KMS-11 (cell line): ENCODE measurements around the gene OR4D1.
"Not testable (repeated sequence)": the region's sequence is repeated elsewhere in the genome, so short reads cannot be mapped to it uniquely, and the experiment has no call there.

Source experiments
- H2AFZ ChIP-seq: fragments of 200-600 bp; sonication (generic); 2 replicates; pipeline ENCODE4 v1.6.1; 2016; ENCODE audit warnings: antibody characterized with exemption, mixed run types, low read depth
- H3K27ac ChIP-seq: fragments of 200-600 bp; sonication (generic); 2 replicates; pipeline ENCODE4 v1.6.1; 2016; ENCODE audit warnings: mild to moderate bottlenecking, mixed run types
- H3K27me3 ChIP-seq: fragments of 200-600 bp; sonication (generic); 2 replicates; pipeline ENCODE4 v1.6.1; 2017; ENCODE audit warnings: mild to moderate bottlenecking, low read depth, mixed run types, moderate library complexity; ENCODE audit not compliant: insufficient read depth
- H3K36me3 ChIP-seq: fragments of 200-600 bp; sonication (generic); 2 replicates; pipeline ENCODE4 v1.6.1; 2017; ENCODE audit warnings: mild to moderate bottlenecking, mixed run types; ENCODE audit not compliant: insufficient read depth
- H3K4me1 ChIP-seq: fragments of 200-600 bp; sonication (generic); 2 replicates; pipeline ENCODE4 v1.6.1; 2016; ENCODE audit warnings: mild to moderate bottlenecking, low read depth, mixed run types; ENCODE audit not compliant: poor library complexity, severe bottlenecking
- H3K4me2 ChIP-seq: fragments of 200-600 bp; sonication (generic); 2 replicates; pipeline ENCODE4 v1.7.0; 2016; ENCODE audit warnings: mild to moderate bottlenecking, mixed run types
- H3K4me3 ChIP-seq: fragments of 200-600 bp; sonication (generic); IDR thresholded peaks from 2 replicates; pipeline ENCODE4 v1.6.1; 2017; ENCODE audit warnings: low read depth, low read length, mixed read lengths; ENCODE audit not compliant: insufficient read depth
- H3K79me2 ChIP-seq: fragments of 200-600 bp; sonication (generic); 2 replicates; pipeline ENCODE4 v1.6.1; 2016; ENCODE audit warnings: low read depth, mixed run types; ENCODE audit not compliant: insufficient read depth
- H3K9ac ChIP-seq: fragments of 200-600 bp; sonication (generic); 2 replicates; pipeline ENCODE4 v1.6.1; 2016; ENCODE audit warnings: mild to moderate bottlenecking, mixed run types
- H4K20me1 ChIP-seq: fragments of 200-600 bp; sonication (generic); 2 replicates; pipeline ENCODE4 v1.6.1; 2016; ENCODE audit warnings: mild to moderate bottlenecking, mixed run types; ENCODE audit not compliant: insufficient read depth
- TF ChIP-seq, protein P1 (sequence below): fragments of 200-600 bp; sonication (generic); conservative IDR thresholded peaks from 2 replicates; pipeline ENCODE4 v1.6.1; 2017; ENCODE audit warnings: low read depth, mild to moderate bottlenecking, antibody characterized with exemption, low read length, moderate library complexity, mixed read lengths

OR4D1 gene

DNA sequence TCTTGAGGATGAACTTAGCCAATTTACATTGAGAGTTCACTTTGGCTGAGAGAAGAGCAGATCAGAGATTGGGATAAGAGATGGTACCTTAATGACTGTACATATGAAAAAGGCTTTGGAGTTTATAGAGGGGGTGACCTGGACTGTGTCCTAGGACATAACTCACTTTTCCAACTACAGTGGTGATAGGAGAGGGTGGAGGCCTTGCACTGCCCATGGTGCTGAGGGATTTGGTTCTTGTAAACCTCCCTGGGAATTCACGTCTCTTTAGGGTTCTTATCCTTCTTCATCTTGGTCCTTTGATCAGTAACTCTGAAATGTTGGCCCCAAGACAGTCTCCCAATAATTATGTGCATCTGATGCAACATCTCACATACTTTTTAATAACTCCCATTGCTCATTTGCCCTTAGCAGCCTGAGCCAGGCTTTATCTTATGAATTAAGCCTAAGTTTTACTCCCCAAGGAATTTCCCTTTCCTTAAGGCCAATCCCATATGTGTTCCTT lies at the start of gene OR4D1:
Gene OR4D1, plus strand, starts transcription at position 455 of the 505 bp plus-strand sequence. CDS start 6,770 bp downstream, outside the sequence.
- Histone ChIP-seq H3K27ac (no peak within 1 kb of the TSS), H3K4me1 (no peaks in the 10 kb centered on the region), H3K27me3 (no peaks in the 10 kb centered on the region), H3K4me3 (no peak within 1 kb of the TSS), H3K36me3 (no peaks in the 10 kb centered on the region), H2AFZ (no peak within 1 kb of the TSS), H3K79me2 (no peaks in the 10 kb centered on the region), H4K20me1 (no peaks in the 10 kb centered on the region), H3K9ac (no peak within 1 kb of the TSS), H3K4me2 (no peak within 1 kb of the TSS)
- TF ChIP-seq, protein P1, sequence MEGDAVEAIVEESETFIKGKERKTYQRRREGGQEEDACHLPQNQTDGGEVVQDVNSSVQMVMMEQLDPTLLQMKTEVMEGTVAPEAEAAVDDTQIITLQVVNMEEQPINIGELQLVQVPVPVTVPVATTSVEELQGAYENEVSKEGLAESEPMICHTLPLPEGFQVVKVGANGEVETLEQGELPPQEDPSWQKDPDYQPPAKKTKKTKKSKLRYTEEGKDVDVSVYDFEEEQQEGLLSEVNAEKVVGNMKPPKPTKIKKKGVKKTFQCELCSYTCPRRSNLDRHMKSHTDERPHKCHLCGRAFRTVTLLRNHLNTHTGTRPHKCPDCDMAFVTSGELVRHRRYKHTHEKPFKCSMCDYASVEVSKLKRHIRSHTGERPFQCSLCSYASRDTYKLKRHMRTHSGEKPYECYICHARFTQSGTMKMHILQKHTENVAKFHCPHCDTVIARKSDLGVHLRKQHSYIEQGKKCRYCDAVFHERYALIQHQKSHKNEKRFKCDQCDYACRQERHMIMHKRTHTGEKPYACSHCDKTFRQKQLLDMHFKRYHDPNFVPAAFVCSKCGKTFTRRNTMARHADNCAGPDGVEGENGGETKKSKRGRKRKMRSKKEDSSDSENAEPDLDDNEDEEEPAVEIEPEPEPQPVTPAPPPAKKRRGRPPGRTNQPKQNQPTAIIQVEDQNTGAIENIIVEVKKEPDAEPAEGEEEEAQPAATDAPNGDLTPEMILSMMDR, result no peak

DNA sequence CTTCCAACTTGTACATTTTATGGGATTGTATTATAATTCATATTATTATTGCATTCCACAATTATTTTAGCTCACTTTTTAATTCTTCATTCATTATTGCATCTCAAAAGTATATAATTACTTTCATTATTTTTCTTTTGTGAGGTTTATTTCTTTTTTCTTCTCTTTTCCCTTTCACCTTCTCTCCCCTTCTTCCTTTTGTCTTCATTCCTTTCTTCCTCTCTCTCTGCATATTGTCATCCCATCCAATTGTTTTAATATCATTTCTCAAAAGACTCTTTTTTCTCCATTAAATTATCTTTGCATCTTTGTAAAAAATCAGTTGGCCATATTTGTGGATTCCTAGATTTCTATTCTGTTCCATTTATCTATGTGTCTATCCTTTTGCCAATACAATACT lies 47.7 kb upstream of the OR4D1 start:
- H3K27me3 ChIP-seq, result no peaks in the 10 kb centered on the region
- H3K79me2 ChIP-seq, result no peaks in the 10 kb centered on the region
- H3K4me3 ChIP-seq, result no peak overlapping the region

GRCh38 chr17:58101898-58102297 lies 46.3 kb upstream of the OR4D1 start:
- not testable (repeated sequence) for H3K79me2 ChIP-seq, H3K9ac ChIP-seq, H4K20me1 ChIP-seq, H3K36me3 ChIP-seq, H3K4me3 ChIP-seq, H3K4me1 ChIP-seq, H3K27me3 ChIP-seq, H3K27ac ChIP-seq, H2AFZ ChIP-seq, H3K4me2 ChIP-seq

More for the DNA sequence above, 47.7 kb upstream of the OR4D1 start:
- H4K20me1 ChIP-seq, result no peaks in the 10 kb centered on the region
- no peak overlapping the region for H3K4me2 ChIP-seq
- H3K27ac ChIP-seq, result no peak overlapping the region
- H3K9ac ChIP-seq, result no peak overlapping the region
- H3K4me1 ChIP-seq, result no peaks in the 10 kb centered on the region
- TF ChIP-seq, protein P1, result no peak
- no peak overlapping the region for H2AFZ ChIP-seq
- no peaks in the 10 kb centered on the region for H3K36me3 ChIP-seq

DNA sequence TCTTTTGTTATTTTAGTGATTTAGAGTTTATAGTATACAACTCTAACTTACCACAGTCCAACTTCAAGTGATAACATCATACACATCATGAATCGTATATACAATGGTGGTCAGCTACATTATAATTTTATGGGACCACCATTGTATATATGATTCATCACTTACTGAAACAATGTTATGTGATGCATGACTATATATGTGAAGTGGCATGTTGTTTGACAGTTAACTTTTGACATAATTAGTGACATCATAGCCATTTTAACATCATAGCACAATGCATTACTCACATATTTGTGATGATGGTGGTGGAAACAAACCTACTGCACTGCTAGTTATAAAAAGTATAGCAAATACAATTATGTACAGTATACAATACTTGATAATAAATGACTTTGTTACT lies 43.1 kb upstream of the OR4D1 start:
- Histone ChIP-seq H3K36me3 (no peaks in the 10 kb centered on the region), H3K79me2 (no peaks in the 10 kb centered on the region), H3K4me3 (no peak overlapping the region), H2AFZ (no peak overlapping the region), H3K4me1 (no peaks in the 10 kb centered on the region), H4K20me1 (no peaks in the 10 kb centered on the region), H3K4me2 (no peak overlapping the region), H3K27me3 (no peaks in the 10 kb centered on the region), H3K27ac (no peak overlapping the region), H3K9ac (no peak overlapping the region)
- TF ChIP-seq, protein P1, result no peak

DNA sequence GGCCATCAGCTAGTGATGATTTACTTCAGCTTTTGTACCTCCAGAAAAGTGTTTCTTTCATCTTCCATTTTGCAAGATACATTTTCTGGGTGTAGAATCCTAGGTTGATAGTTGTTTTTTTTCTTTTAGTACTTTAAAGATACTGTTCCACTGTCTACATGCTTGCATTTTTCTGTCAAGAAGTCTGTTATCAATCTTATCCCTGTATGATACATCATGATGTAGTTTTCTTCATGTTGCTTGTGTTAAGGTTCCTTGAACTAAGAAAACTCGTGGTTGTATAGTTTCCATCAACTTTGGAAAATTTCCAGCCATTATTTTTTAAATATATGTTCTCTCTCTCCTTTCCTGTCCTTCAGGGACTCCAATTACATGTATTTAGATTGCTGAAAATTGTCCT lies 40.9 kb upstream of the OR4D1 start:
- Histone ChIP-seq H3K9ac (no peak overlapping the region), H3K4me3 (no peak overlapping the region), H2AFZ (no peak overlapping the region), H3K4me1 (no peaks in the 10 kb centered on the region), H3K27me3 (no peaks in the 10 kb centered on the region), H4K20me1 (no peaks in the 10 kb centered on the region), H3K79me2 (no peaks in the 10 kb centered on the region), H3K36me3 (no peaks in the 10 kb centered on the region), H3K4me2 (no peak overlapping the region), H3K27ac (no peak overlapping the region)
- TF ChIP-seq, protein P1, result no peak
